ENCODE results near the gene EIF4G3.
A peak's percentile ranks its signal among the peaks of the same experiment; 100 is the strongest.

The EIF4G3 gene

DNA sequence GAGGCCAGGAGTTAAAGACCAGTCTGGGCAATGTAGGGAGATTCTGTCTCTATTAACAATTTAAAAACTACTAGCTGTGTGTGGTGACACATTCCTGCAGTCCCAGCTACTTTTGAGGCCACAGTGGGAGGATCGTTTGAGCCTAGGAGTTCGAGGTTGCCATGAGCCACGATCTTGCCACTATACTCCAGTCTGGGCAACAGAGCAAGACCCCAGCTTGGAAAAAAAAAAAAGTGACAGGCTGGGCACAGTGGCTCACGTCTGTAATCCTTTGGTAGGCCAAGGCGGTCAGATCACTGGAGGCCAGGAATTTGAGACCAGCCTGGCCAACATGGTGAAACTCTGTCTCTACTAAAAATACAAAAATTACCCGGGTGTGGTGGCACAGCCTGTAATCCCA, 416.4 kb downstream of the EIF4G3 start:
- TF ChIP-seq, protein P1, sequence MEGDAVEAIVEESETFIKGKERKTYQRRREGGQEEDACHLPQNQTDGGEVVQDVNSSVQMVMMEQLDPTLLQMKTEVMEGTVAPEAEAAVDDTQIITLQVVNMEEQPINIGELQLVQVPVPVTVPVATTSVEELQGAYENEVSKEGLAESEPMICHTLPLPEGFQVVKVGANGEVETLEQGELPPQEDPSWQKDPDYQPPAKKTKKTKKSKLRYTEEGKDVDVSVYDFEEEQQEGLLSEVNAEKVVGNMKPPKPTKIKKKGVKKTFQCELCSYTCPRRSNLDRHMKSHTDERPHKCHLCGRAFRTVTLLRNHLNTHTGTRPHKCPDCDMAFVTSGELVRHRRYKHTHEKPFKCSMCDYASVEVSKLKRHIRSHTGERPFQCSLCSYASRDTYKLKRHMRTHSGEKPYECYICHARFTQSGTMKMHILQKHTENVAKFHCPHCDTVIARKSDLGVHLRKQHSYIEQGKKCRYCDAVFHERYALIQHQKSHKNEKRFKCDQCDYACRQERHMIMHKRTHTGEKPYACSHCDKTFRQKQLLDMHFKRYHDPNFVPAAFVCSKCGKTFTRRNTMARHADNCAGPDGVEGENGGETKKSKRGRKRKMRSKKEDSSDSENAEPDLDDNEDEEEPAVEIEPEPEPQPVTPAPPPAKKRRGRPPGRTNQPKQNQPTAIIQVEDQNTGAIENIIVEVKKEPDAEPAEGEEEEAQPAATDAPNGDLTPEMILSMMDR (conservative IDR thresholded peaks at IDR 0.05; ENCODE audit: low read depth) = no peak
- ChIA-PET CTCF (interaction anchor here (0.6 kb wide), 1 partner anchor 13 kb away, joined by 3 read pairs; no protein-coding TSS in a partner anchor), POLR2A (ENCODE audit: low non-redundant PET) (no interaction called here)
- no peak for DNase-seq (ENCODE audit: low spot score)
- peak overlapping the region; percentile 30 for H3K27ac ChIP-seq
